ENCODE results near the gene SEPTIN8.
"Not testable (repeated sequence)": the region's sequence is repeated elsewhere in the genome, so short reads cannot be mapped to it uniquely, and the experiment has no call there.

Gene SEPTIN8

GRCh38 chr5:132812123-132812765 lies 35.2 kb upstream of the SEPTIN8 start:
- DNase-seq = no peak

DNA sequence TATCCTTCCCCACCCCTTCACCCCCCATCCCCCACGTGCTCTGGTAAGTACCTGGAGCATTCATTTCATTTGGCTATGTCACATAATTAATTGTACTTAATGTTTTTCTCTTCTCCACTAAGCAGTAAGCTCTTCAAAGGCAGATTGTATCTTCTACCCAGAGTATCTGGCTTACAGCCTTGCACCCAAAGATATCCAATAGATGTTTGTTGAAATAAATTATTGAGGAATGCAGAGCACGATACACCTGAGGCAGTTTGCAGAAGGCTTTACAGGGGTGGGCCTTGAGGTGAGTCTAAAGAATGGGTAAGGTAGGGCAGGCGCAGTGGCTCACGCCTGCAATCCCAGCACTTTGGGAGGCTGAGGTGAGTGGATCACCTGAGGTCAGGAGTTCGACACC lies 33.6 kb upstream of the SEPTIN8 start:
- no peak for DNase-seq

DNA sequence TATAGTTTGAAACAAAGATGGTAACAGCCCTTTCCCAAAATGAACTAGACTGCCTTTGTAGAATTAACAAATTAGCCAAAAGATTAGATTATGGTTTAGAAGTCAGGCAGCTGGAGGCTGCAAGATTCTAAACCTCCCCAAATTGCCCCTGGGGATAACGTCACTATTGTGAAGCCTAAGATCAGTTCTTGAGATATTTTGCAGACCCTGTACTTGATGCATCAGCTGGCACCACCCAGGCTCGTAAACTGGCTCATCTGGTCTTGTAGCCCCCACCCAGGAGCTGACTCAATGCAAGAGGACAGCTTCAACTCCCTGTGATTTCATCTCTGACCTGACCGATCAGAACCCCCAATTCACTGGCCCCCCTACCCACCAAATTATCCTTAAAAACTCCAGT lies 31.8 kb upstream of the SEPTIN8 start:
- DNase-seq = no peak

DNA sequence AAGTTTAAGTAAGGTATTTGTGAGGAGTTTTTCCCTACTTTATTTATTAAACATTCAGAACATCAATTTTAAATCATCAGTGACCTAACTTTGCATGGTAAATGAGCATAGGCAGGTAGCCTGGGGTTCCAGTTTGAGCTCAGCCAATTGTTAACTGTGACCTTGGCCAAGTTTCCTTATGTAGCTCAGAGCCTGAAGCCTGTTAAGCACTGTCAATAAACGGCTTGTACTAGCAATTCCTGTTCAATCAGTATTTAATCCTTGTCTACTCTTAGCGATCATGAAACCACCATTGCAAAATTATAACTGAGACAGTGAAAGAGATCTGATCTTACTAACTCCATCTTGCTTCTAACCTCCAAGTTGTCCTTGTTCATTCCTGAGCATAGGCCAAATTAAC lies 31.4 kb upstream of the SEPTIN8 start:
- no peak for DNase-seq

DNA sequence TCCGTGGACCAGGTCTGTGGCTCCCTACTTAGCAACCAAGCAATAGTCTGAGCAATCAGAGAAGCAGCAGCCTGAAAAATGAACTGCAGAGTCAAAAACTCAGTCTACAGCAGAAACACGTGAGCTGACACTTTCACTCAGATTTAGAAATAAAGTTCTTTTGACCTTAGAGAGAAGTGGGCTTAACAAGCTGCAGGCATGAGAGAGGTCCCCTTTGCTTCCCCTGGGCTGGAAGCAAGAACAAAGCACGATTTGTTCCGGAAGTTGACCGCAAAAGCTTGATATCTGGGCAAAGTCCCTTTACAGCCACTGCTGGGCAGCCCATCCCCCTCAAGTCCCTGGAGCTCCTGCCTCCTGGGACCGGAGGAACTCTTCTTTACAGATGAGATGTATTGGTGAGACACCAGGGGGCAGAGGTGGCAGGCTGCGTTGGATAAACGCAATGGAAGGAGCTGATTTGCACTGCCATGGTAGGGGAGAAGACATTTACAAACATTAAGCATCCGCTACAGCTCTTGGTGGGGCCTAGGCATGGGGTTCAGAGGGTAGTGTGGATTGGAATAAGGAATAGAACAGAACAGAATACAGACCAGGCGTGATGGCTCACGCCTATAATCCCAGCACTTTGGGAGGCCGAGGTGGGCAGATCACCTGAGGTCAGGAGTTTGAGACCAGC lies 30.3 kb upstream of the SEPTIN8 start:
- DNase-seq = no peak

DNA sequence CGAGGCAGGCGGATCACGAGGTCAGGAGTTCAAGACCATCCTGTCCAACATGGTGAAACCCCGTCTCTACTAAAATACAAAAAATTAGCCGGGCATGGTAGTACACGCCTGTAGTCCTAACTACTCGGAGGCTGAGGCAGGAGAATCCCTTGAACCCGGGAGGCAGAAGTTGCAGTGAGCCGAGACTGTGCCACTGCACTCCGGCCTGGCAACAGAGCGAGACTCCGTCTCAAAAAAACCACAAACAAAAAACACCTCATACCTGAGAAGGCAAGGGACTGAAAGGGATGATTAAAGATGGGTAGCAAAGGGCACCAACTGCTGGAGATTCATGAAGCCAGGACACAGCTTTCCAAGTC lies 29.7 kb upstream of the SEPTIN8 start:
- DNase-seq = not testable (repeated sequence)

DNA sequence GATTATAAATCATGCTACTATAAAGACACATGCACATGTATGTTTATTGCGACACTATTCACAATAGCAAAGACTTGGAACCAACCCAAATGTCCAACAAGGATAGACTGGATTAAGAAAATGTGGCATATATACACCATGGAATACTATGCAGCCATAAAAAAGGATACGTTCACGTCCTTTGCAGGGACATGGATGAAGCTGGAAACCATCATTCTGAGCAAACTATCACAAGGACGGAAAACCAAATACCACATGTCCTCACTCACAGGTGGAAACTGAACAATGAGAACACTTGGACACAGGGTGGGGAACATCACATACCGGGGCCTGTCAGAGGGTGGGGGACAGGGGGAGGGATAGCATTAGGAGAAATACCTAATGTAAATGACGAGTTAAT lies 28.8 kb upstream of the SEPTIN8 start:
- DNase-seq = not testable (repeated sequence)

GRCh38 chr5:132804219-132804618 lies 27.2 kb upstream of the SEPTIN8 start:
- not testable (repeated sequence) for DNase-seq

- DNase-seq = not testable (repeated sequence)
Measured at GRCh38 chr5:132802685-132803066, 25.6 kb upstream of the SEPTIN8 start.

- DNase-seq = no peak
Measured at GRCh38 chr5:132802044-132802684, 25.1 kb upstream of the SEPTIN8 start.

DNA sequence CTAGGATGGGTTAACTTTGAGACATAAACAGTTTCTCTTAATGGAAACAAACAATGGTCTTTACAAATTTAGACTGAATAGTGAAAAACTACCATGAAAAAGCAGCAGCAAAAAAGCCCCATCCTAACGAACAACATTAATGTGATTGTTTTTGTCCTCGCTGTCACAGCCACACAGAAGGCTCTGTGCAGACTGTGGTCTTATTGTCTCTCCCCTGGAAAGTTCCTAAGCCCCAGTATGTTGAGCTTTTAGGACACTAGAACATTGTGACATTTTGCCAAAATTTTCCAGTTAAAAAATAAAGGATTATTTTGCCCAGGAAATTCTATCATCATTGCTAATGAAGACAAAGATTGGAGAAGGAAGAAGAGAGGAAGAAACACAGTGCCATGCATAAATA lies 23.5 kb upstream of the SEPTIN8 start:
- no peak for DNase-seq

GRCh38 chr5:132799392-132799791 lies 22.4 kb upstream of the SEPTIN8 start:
- no peak for DNase-seq

GRCh38 chr5:132797651-132798050 lies 20.6 kb upstream of the SEPTIN8 start:
- no peak for DNase-seq

DNA sequence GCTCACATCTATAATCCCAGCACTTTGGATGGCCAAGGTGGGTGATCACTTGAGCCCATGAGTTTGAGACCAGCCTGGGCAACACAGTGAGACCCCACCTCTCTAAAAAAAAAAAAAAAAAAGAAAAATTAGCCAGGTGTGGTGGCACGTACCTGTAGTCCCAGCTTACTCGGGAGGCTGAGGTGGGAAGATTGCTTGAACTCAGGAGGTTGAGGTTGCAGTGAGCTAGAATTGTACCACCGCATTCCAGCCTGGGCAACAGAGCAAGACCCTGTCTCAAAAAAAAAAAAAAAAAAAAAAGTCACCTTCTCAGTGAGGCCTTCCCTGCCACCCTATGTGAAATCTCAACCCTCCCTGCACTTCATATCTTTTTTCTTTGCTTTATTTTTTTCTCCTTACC lies 14.0 kb upstream of the SEPTIN8 start:
- no peak for DNase-seq

DNA sequence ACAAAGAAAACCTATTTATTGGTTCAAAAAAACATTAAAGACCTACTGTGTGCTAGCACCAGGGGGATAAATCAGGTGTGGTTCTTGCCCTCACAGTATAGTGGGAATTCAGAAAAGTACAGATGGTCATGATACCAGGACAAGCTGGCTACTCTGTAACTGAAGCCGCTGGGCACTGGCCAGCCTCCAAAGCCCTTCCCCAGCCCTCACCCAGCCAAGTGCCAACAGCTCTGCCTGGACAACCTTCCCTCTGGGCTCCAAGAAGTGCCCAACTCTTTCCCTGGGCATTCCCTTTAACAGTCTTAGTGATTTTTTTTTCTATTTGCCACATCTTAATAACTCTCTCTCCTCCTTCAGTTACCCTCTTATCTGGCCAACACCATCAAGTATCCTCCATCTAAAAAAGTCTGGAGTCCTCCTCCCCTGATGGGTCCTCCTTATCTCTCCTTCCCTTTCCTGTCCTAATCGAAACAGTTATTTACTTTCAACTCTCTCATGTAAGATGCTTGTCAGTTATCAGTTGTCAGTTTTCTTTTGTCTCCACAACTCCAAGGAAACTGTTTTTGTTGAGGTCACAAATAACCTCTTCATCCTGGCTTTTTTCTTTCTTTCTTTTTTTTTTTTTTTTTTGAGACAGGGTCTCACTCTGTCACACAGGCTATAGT lies 13.3 kb upstream of the SEPTIN8 start:
- no peak for DNase-seq

- DNase-seq = no peak
Measured at GRCh38 chr5:132788990-132789886, 12.2 kb upstream of the SEPTIN8 start.

- no peak for DNase-seq
Measured at GRCh38 chr5:132788508-132788907, 11.5 kb upstream of the SEPTIN8 start.

- no peak for DNase-seq
Measured at GRCh38 chr5:132787076-132787475, 10.0 kb upstream of the SEPTIN8 start.

GRCh38 chr5:132785864-132786263 lies 8.8 kb upstream of the SEPTIN8 start:
- no peak for DNase-seq

DNA sequence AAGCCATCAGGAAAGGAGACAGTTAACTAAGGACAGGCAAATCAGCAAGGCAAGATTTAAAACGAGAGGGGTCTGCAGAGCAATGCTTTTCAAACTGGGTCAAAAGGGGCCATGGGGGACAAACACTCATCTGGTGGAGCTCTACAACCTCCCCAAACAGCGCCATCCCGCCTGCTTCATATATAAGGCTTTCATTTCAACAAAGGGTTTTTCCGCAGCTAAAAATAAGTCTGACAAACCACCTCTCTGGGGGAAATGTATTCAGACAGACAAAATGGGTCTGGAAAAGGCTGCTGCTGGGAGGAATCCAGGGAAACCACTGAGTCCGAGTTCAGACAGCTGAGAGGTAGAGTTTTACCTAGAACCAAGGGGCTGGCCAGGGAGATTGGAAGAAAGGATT lies 8.3 kb upstream of the SEPTIN8 start:
- no peak for DNase-seq

DNA sequence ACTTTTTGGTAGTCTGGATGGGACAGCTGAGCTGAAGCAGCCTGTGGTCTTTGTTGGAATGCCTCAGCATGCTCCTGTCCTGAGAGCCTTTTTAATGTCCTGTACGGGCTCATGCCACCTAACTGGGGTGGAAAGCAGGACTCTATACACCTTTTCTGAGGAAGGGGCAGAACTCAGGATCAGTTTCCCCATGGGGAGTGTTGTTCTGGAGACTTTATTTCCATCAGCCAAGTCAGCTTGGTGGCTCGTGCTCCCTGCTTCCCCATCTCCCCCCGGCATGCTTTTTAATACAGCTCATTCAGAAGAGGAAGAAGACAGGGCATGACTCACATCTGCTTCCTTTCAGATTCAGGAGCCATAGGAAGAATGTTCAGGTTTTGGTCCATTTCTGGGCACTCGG lies 5.1 kb upstream of the SEPTIN8 start:
- peak; percentile 17 for DNase-seq

DNA sequence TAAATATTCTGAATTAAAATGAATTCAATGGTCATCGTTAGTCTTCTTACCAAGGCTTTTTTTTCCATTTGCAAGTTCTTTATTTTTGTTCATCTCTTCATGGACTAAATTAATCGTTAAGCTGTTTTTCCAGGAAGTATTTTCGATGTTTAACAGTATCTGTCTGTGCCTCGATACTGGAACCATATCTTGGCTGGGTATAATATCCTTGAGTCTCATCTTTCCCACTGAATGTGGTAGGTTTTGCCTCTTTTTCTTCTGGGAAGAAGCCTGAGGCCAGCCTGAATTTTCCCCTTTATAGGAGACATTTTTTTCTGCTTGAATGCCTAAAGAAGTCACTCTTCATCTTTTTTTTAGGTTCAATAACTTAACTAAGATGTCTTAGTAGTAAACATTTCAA lies 4.0 kb upstream of the SEPTIN8 start:
- no peak for DNase-seq

GRCh38 chr5:132780577-132780976 lies 3.5 kb upstream of the SEPTIN8 start:
- no peak for DNase-seq

Measured in CD4-positive, alpha-beta T cell treated with Interleukin-15 for 1 hour (primary cell).